Gastroesophageal sphincter (tissue), 3 donors: ENCODE results near the gene R3HCC1L.

ENCODE experiments used
- POLR2A ChIP-seq, 2 donors: fragments of 450-650 bp; IDR thresholded peaks; one replicate each; pipeline ENCODE4 v1.6.1; 2017; ENCODE audit warnings: antibody characterized with exemption in 2 of 2, mild to moderate bottlenecking in 2 of 2, moderate library complexity in 1 of 2
- TF ChIP-seq, protein P1 (sequence below), 4 experiments: fragments of 200-600 bp in 2 of 4; fragments of 450-650 bp in 2 of 4; sonication (generic) in 1 of 4; IDR thresholded peaks; one replicate each; pipeline ENCODE4 v1.5.1; 2017 to 2019; ENCODE audit warnings: antibody characterized with exemption in 4 of 4, mild to moderate bottlenecking in 2 of 4, moderate library complexity in 2 of 4

DNA sequence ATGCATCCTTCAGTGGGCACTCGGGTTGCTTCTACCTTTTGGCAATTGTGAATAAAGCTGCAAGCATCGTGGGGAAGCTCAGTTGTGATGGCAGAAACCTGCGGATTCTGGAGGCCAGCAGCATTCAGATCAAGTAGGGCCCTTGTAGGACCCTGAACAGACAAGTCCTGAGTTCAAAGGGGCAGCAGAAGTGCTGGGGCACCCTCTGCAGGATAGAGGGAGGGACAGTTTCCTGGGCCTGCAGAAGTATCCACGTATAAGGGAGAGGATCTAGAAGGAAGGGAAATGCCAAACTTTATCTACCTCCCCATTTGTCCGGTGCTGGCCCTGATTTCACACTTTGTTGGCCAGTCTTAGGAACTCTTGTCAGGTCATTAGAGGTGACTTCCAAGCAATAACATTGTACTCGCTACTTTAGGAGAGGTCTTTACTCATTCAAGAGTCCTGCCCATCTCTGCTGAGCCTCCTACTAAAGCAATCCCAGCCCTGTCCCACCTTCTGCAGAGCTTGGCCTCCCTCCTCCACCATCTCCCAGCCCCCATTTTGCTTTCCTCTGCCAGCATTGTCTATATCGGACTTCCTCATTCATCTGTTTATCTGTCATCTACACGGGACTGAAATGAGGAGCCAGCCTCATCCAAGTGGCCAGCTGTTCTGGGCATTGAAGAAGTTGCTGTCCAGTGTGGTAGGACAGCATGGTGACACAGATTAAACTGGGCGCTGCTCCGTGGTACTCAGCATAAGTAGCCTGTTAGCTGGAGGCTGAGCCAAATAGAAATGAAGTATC lies 26.6 kb upstream of the R3HCC1L start:
- TF ChIP-seq, protein P1, sequence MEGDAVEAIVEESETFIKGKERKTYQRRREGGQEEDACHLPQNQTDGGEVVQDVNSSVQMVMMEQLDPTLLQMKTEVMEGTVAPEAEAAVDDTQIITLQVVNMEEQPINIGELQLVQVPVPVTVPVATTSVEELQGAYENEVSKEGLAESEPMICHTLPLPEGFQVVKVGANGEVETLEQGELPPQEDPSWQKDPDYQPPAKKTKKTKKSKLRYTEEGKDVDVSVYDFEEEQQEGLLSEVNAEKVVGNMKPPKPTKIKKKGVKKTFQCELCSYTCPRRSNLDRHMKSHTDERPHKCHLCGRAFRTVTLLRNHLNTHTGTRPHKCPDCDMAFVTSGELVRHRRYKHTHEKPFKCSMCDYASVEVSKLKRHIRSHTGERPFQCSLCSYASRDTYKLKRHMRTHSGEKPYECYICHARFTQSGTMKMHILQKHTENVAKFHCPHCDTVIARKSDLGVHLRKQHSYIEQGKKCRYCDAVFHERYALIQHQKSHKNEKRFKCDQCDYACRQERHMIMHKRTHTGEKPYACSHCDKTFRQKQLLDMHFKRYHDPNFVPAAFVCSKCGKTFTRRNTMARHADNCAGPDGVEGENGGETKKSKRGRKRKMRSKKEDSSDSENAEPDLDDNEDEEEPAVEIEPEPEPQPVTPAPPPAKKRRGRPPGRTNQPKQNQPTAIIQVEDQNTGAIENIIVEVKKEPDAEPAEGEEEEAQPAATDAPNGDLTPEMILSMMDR (IDR thresholded peaks at IDR 0.05) = no peak
- no peak for TF ChIP-seq POLR2A (IDR thresholded peaks at IDR 0.05)
